Measurements from ENCODE around the gene DDX51. TPM values are rescaled to one million over a fixed set of nuclear protein-coding genes. Genes with fewer than 3 reads are reported as not detected.

DDX51 gene
- total and polyA plus RNA-seq, 2 of the 13 experiments (the other 11 are each of a cell fraction or from before 2014, with no cell fraction given): 10.1 TPM

DNA sequence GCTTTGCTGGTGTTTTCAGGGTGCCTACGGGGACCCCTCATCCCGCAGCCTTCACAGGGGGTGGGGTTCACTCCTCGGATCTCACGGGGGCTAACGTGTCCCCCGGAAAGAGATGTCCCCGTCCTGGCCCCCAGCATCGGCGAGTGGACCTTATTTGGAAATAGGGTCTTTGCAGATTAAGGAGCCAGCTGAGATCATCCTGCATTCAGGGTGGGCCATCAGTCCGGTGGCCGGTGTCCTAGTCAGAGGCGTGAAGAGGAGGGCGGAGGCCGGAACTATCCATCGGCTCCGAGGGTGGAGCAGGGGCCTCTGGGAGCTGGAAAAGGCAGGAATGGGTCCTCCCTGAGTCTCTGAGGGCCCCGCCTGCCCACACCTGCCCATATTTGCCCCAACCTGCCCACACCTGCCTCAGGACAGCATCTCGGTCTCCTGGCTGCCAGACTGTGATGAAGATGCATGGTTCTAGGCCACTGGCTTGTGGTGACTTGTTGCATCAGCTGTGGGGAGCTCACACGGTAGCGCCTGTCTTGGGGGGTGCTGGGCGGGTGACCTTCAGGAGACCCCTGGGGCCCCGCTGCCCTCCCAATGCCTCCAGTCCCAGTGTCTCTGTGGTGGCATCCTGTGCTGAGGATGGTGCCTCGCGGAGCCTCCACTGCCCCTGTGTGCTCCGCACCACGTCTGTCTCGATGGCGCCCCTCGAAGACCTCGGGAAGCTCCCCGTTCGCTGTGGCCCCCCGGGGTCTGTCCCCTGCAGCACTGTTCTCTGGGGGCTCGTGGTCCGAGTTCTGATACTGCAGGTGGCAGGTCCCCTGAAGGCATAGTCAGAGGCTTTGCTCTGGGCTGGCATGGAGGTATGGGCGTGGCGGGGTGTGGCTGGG, 14.8 kb upstream of the DDX51 start:
- in situ Hi-C loops (cut with HindIII; ENCODE audit: extremely low pct_ligation_motif_present, low pct_unique_long_range_greater_than_20kb): no loop called here

DNA sequence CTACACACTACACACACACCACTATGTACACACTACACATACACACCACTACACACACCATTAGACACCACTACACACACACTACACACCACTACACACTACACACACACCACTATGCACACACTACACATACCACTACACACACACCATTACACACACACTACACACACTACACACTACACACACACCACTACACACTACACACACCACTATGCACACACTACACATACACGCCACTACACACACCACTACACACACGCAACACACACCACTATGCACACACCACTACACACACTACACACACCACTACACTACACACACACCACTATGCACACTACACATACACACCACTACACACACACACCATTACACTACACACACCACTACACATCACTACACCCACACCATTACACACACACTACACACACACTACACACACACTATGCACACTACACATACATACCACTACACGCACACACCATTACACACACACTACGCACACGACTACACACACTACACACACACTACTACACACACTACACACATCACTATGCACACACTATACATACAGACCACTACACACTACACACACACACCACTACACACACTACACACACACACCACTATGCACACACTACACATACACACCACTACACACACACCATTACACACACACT, 13.8 kb upstream of the DDX51 start:
- CTCF ChIA-PET (ENCODE audit: low intra/inter-chr PET ratio, low total read pairs): no interaction called here
- TF ChIP-seq FOXP1 (IDR thresholded peaks at IDR 0.05): peak; percentile 2; the same call in 1 of the 2 replicates
- no peak for TF ChIP-seq FOXP1 (CRISPR knock-in tag; IDR thresholded peaks at IDR 0.05)
- TF ChIP-seq PHB2 (IDR thresholded peaks at IDR 0.05; ENCODE audit: partially characterized antibody): peak; percentile 14
- no peak for TF ChIP-seq ZNF766 (CRISPR knock-in tag; IDR thresholded peaks at IDR 0.05; ENCODE audit: borderline replicate concordance)
- TF ChIP-seq ZNF253 (CRISPR knock-in tag; IDR thresholded peaks at IDR 0.05; ENCODE audit: borderline replicate concordance): no peak
- 0 out of 2 replicates have a peak, but pooled peaks have one; percentile 55 for TF ChIP-seq NONO (IDR thresholded peaks at IDR 0.05)
- no peak for TF ChIP-seq NONO (CRISPR knock-in tag; conservative IDR thresholded peaks at IDR 0.05)
- TF ChIP-seq, protein P1, sequence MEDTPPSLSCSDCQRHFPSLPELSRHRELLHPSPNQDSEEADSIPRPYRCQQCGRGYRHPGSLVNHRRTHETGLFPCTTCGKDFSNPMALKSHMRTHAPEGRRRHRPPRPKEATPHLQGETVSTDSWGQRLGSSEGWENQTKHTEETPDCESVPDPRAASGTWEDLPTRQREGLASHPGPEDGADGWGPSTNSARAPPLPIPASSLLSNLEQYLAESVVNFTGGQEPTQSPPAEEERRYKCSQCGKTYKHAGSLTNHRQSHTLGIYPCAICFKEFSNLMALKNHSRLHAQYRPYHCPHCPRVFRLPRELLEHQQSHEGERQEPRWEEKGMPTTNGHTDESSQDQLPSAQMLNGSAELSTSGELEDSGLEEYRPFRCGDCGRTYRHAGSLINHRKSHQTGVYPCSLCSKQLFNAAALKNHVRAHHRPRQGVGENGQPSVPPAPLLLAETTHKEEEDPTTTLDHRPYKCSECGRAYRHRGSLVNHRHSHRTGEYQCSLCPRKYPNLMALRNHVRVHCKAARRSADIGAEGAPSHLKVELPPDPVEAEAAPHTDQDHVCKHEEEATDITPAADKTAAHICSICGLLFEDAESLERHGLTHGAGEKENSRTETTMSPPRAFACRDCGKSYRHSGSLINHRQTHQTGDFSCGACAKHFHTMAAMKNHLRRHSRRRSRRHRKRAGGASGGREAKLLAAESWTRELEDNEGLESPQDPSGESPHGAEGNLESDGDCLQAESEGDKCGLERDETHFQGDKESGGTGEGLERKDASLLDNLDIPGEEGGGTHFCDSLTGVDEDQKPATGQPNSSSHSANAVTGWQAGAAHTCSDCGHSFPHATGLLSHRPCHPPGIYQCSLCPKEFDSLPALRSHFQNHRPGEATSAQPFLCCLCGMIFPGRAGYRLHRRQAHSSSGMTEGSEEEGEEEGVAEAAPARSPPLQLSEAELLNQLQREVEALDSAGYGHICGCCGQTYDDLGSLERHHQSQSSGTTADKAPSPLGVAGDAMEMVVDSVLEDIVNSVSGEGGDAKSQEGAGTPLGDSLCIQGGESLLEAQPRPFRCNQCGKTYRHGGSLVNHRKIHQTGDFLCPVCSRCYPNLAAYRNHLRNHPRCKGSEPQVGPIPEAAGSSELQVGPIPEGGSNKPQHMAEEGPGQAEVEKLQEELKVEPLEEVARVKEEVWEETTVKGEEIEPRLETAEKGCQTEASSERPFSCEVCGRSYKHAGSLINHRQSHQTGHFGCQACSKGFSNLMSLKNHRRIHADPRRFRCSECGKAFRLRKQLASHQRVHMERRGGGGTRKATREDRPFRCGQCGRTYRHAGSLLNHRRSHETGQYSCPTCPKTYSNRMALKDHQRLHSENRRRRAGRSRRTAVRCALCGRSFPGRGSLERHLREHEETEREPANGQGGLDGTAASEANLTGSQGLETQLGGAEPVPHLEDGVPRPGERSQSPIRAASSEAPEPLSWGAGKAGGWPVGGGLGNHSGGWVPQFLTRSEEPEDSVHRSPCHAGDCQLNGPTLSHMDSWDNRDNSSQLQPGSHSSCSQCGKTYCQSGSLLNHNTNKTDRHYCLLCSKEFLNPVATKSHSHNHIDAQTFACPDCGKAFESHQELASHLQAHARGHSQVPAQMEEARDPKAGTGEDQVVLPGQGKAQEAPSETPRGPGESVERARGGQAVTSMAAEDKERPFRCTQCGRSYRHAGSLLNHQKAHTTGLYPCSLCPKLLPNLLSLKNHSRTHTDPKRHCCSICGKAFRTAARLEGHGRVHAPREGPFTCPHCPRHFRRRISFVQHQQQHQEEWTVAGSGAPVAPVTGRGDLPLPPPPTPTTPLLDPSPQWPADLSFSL (CRISPR knock-in tag; IDR thresholded peaks at IDR 0.05): peak; percentile 56; the same call in 1 of the 2 replicates

More for the DNA sequence above, 14.8 kb upstream of the DDX51 start:
- BruUV-seq (replicated peaks): no TSS peak
- Histone ChIP-seq H3K9ac (ENCODE audit: insufficient read depth, low read depth, low read length) (no peak overlapping the region), H3K4me2 (ENCODE audit: low read depth, low read length) (no peak overlapping the region), H3K27ac (ENCODE audit: extremely low read length, insufficient read depth, low read length) (no peak overlapping the region), H2AFZ (ENCODE audit: low read length) (no peak overlapping the region), H3K4me1 (ENCODE audit: insufficient read depth, low read length) (peaks cover 14% of the 10 kb centered on the region), H3K79me2 (ENCODE audit: insufficient read depth, low read length) (no peaks in the 10 kb centered on the region), H3K36me3 (replicated peaks in 1 of 2; ENCODE audit: control insufficient read depth in 1 of 2, insufficient read depth in 2 of 2, low read length in 2 of 2) (peaks cover 0 to 2% of the 10 kb centered on the region in 2 experiments; a peak in 2 of 5 replicates), H3K4me3 (replicated peaks in 1 of 3; ENCODE audit: insufficient read depth in 1 of 3, low read depth in 2 of 3, low read length in 3 of 3) (no peak overlapping the region), H3K27me3 (ENCODE audit: control insufficient read depth in 1 of 2, insufficient read depth in 2 of 2, low read length in 2 of 2) (peaks cover 2 to 18% of the 10 kb centered on the region in 2 experiments; a peak in 2 of 5 replicates), H4K20me1 (ENCODE audit: insufficient read depth, low read length) (no peaks in the 10 kb centered on the region), H3K9me3 (ENCODE audit: low read length) (no peaks in the 10 kb centered on the region)
- POLR2A ChIA-PET: no interaction called here
- ATAC-seq (no peak), FAIRE-seq (no peak), DNase-seq (ENCODE audit: low spot score) (no peak)
- CTCF ChIA-PET (ENCODE audit: low intra/inter-chr PET ratio, low total read pairs): no interaction called here
- intact Hi-C loops (cut with micrococcal nuclease; ENCODE audit: unreplicated experiment): no loop called here
- WGBS (ENCODE audit: low lambda C conversion rate): 76% methylated on average over 16 of the region's 37 CpGs
- no peak for TF ChIP-seq ZNF234 (CRISPR knock-in tag; conservative IDR thresholded peaks at IDR 0.05)
- no peak for TF ChIP-seq MXI1 (IDR thresholded peaks at IDR 0.05; ENCODE audit: borderline replicate concordance, low read depth, low read length)
- TF ChIP-seq FOXK2 (IDR thresholded peaks at IDR 0.05): no peak

More for the DNA sequence above, 13.8 kb upstream of the DDX51 start:
- peaks cover 0 to 2% of the 10 kb centered on the region in 2 experiments; a peak in 2 of 5 replicates for H3K36me3 ChIP-seq (replicated peaks in 1 of 2; ENCODE audit: control insufficient read depth in 1 of 2, insufficient read depth in 2 of 2, low read length in 2 of 2)
- no peak overlapping the region for H2AFZ ChIP-seq (ENCODE audit: low read length)
- intact Hi-C loops (cut with micrococcal nuclease; ENCODE audit: unreplicated experiment) (no loop called here), in situ Hi-C loops (cut with HindIII; ENCODE audit: extremely low pct_ligation_motif_present, low pct_unique_long_range_greater_than_20kb) (no loop called here)
- H3K79me2 ChIP-seq (ENCODE audit: insufficient read depth, low read length): no peaks in the 10 kb centered on the region
- POLR2A ChIA-PET: no interaction called here
- ATAC-seq (no peak), DNase-seq (ENCODE audit: low spot score) (no peak), FAIRE-seq (no peak)
- H3K9me3 ChIP-seq (ENCODE audit: low read length): no peaks in the 10 kb centered on the region
- no peak overlapping the region for H3K27ac ChIP-seq (ENCODE audit: extremely low read length, insufficient read depth, low read length)
- H3K9ac ChIP-seq (ENCODE audit: insufficient read depth, low read depth, low read length): no peak overlapping the region
- H3K4me1 ChIP-seq (ENCODE audit: insufficient read depth, low read length): peaks cover 14% of the 10 kb centered on the region
- H3K4me3 ChIP-seq (replicated peaks in 1 of 3; ENCODE audit: insufficient read depth in 1 of 3, low read depth in 2 of 3, low read length in 3 of 3): no peak overlapping the region
- peaks cover 3% of the 10 kb centered on the region; the same call in 1 of the 2 replicates for H4K20me1 ChIP-seq (ENCODE audit: insufficient read depth, low read length)
- no TSS peak for BruUV-seq (replicated peaks)
- no peak overlapping the region for H3K4me2 ChIP-seq (ENCODE audit: low read depth, low read length)
- peaks cover 2 to 10% of the 10 kb centered on the region in 2 experiments; a peak in 2 of 5 replicates for H3K27me3 ChIP-seq (ENCODE audit: control insufficient read depth in 1 of 2, insufficient read depth in 2 of 2, low read length in 2 of 2)
- 93% methylated on average over 5 of the region's 5 CpGs for WGBS (ENCODE audit: low lambda C conversion rate)
